Measurements from ENCODE around the gene ERGIC3. TPM values are rescaled to one million over a fixed set of nuclear protein-coding genes. Genes with fewer than 3 reads are reported as not detected.

The ERGIC3 gene
- total and polyA plus RNA-seq, 2 of the 4 experiments (the other 2 are of a cell fraction): 434 to 438 TPM

GRCh38 chr20:35515341-35515740, 26.5 kb upstream of the ERGIC3 start:
- H4K8ac ChIP-seq (ENCODE audit: low read depth in 2 of 2, low read length in 2 of 2): no peak overlapping the region
- no peak overlapping the region for H3K4ac ChIP-seq (ENCODE audit: low read depth, low read length)
- in situ Hi-C loops (cut with MboI; ENCODE audit: low sequenced_read_pairs) (loop anchor here (25.0 kb wide), 1 partner anchor 397 kb away; no protein-coding TSS in a partner anchor), intact Hi-C loops (cut with micrococcal nuclease) (loop anchor here (10.0 kb wide), 1 partner anchor 99 kb away; the partner anchor contains the start of gene SPAG4), dilution Hi-C loops (cut with HindIII; ENCODE audit: low sequenced_read_pairs, unreplicated experiment) (no loop called here)
- H3K27ac ChIP-seq (ENCODE audit: insufficient read depth, low read length): no peak overlapping the region
- TF ChIP-seq MXI1 (IDR thresholded peaks at IDR 0.05; ENCODE audit: borderline replicate concordance, low read depth, low read length): no peak
- TF ChIP-seq CTCF (conservative IDR thresholded peaks at IDR 0.05; ENCODE audit: low read depth, low read length): no peak
- TF ChIP-seq RFX5 (IDR thresholded peaks at IDR 0.05; ENCODE audit: low read depth, low read length): no peak
- no peak for TF ChIP-seq ELK1 (IDR thresholded peaks at IDR 0.05; ENCODE audit: borderline replicate concordance, low read depth, low read length)
- no peak for TF ChIP-seq CEBPB (IDR thresholded peaks at IDR 0.05; ENCODE audit: low read depth, low read length)
- no peak for TF ChIP-seq CHD1 (IDR thresholded peaks at IDR 0.05; ENCODE audit: low read depth, low read length)
- no peak for TF ChIP-seq BHLHE40 (IDR thresholded peaks at IDR 0.05; ENCODE audit: low read depth, low read length)
- no peak for TF ChIP-seq SMC3 (IDR thresholded peaks at IDR 0.05; ENCODE audit: low read depth, low read length)
- no peak for TF ChIP-seq MAFK (IDR thresholded peaks at IDR 0.05; ENCODE audit: low read depth, low read length)
- TF ChIP-seq POLR2A (IDR thresholded peaks at IDR 0.05; ENCODE audit: low read depth, low read length): no peak
- TF ChIP-seq USF2 (IDR thresholded peaks at IDR 0.05; ENCODE audit: low read depth, low read length): no peak
- TF ChIP-seq NFE2L2 (IDR thresholded peaks at IDR 0.05; ENCODE audit: low read depth, low read length): no peak
- TF ChIP-seq MAZ (IDR thresholded peaks at IDR 0.05; ENCODE audit: borderline replicate concordance, low read depth, low read length): no peak
- TF ChIP-seq RCOR1 (IDR thresholded peaks at IDR 0.05; ENCODE audit: insufficient replicate concordance, low read length): no peak
- TF ChIP-seq RAD21 (IDR thresholded peaks at IDR 0.05; ENCODE audit: low read length): no peak
- no peak for TF ChIP-seq FOS (IDR thresholded peaks at IDR 0.05; ENCODE audit: low read depth, low read length)
- H4K91ac ChIP-seq (ENCODE audit: insufficient read depth, low read depth, low read length): no peak overlapping the region
- peaks cover 22% of the 10 kb centered on the region for H3K36me3 ChIP-seq (ENCODE audit: control insufficient read depth, insufficient read depth, low read length)
- no peak overlapping the region for H2BK5ac ChIP-seq (ENCODE audit: low read depth, low read length, poor library complexity, severe bottlenecking)
- ChIA-PET CTCF (no interaction called here), POLR2A (ENCODE audit: unreplicated experiment) (interaction anchor here (0.6 kb wide), 1 partner anchor 650 kb away, joined by 3 read pairs; no protein-coding TSS in a partner anchor)
- no peak overlapping the region for H3K18ac ChIP-seq (ENCODE audit: low read depth, low read length)
- H3K56ac ChIP-seq (ENCODE audit: extremely low read depth, insufficient read depth, low read length): no peak overlapping the region
- H4K5ac ChIP-seq (ENCODE audit: low read depth, low read length): no peak overlapping the region
- no peaks in the 10 kb centered on the region for H3K9me3 ChIP-seq (ENCODE audit: control insufficient read depth, insufficient read depth, low read length)
- DNase-seq (no peak), ATAC-seq (ENCODE audit: low read depth) (no peak)
- no peak overlapping the region for H3K4me3 ChIP-seq (ENCODE audit: insufficient read depth, low read depth, low read length)
- no peak overlapping the region for H3K23ac ChIP-seq (ENCODE audit: low read depth, low read length)
- H2BK120ac ChIP-seq (ENCODE audit: low read depth, low read length): no peak overlapping the region
- BruUV-seq (replicated peaks): no TSS peak
- H3K4me1 ChIP-seq (ENCODE audit: control insufficient read depth, insufficient read depth, low read length): peaks cover 11% of the 10 kb centered on the region
- peaks cover 0 to 9% of the 10 kb centered on the region in 2 experiments; a peak in 1 of 4 replicates for H3K79me1 ChIP-seq (ENCODE audit: low read depth in 1 of 2, low read length in 2 of 2)
- H3K9me1 ChIP-seq (ENCODE audit: insufficient read depth, low read length): peaks cover 15% of the 10 kb centered on the region
- peak overlapping the region; percentile 33 for H2AFZ ChIP-seq (replicated peaks; ENCODE audit: low read length, poor library complexity)
- no peaks in the 10 kb centered on the region for H3K27me3 ChIP-seq (ENCODE audit: control insufficient read depth, insufficient read depth, low read length)
- no peak overlapping the region for H3K4me2 ChIP-seq (ENCODE audit: low read depth, low read length)
- H2AK9ac ChIP-seq (replicated peaks; ENCODE audit: low read depth, low read length, poor library complexity): no peak overlapping the region
- no peak overlapping the region for H2BK20ac ChIP-seq (ENCODE audit: low read depth, low read length)
- H2AK5ac ChIP-seq (ENCODE audit: low read depth, low read length): no peak overlapping the region
- WGBS, 2 experiments (ENCODE audit: extremely low coverage in 2 of 2, insufficient read length in 1 of 2): 92% methylated on average over 2 of the region's 4 CpGs; no CpG with 5 or more reads in 1 of the 2 experiments
- H2BK15ac ChIP-seq (ENCODE audit: low read depth, low read length): no peak overlapping the region
- H3K14ac ChIP-seq (replicated peaks; ENCODE audit: low read depth, low read length): no peak overlapping the region
- no peak overlapping the region for H3K9ac ChIP-seq (ENCODE audit: low read depth, low read length)
- peaks cover 22% of the 10 kb centered on the region; the same call in 1 of the 2 replicates for H4K20me1 ChIP-seq (ENCODE audit: insufficient read depth, low read length)

Measured in IMR-90 (cell line).